GOT3 (cell line): ENCODE measurements around the gene ZIC4.

Experiments
- DNase-seq: peaks from one replicate; lab custom pipeline; 2025; ENCODE audit warnings: mixed read lengths; lab: John Stamatoyannopoulos, UW

The ZIC4 gene

GRCh38 chr3:147370349-147370748, 36.0 kb downstream of the ZIC4 start:
- DNase-seq, result no peak

GRCh38 chr3:147369661-147370123, 36.7 kb downstream of the ZIC4 start:
- no peak for DNase-seq

- DNase-seq, result no peak
These were observed 37.1 kb downstream of the ZIC4 start for GRCh38 chr3:147369231-147369630.

GRCh38 chr3:147368561-147369221, 37.7 kb downstream of the ZIC4 start:
- DNase-seq, result no peak

GRCh38 chr3:147368151-147368550, 38.2 kb downstream of the ZIC4 start:
- no peak for DNase-seq

- DNase-seq, result no peak
These were observed 38.7 kb downstream of the ZIC4 start for GRCh38 chr3:147367676-147368075.

GRCh38 chr3:147365196-147366115, 40.9 kb downstream of the ZIC4 start:
- no peak for DNase-seq

- no peak for DNase-seq
These were observed 41.6 kb downstream of the ZIC4 start for GRCh38 chr3:147364771-147365170.

- DNase-seq, result no peak
These were observed 44.6 kb downstream of the ZIC4 start for GRCh38 chr3:147361454-147362420.

- DNase-seq, result no peak
These were observed 45.5 kb downstream of the ZIC4 start for GRCh38 chr3:147360646-147361453.

- DNase-seq, result no peak
These were observed 46.3 kb downstream of the ZIC4 start for GRCh38 chr3:147360051-147360439.

- DNase-seq, result no peak
These were observed 46.9 kb downstream of the ZIC4 start for GRCh38 chr3:147359177-147360050.

- DNase-seq, result no peak
These were observed 48.0 kb downstream of the ZIC4 start for GRCh38 chr3:147358144-147358992.

- DNase-seq, result no peak
These were observed 49.1 kb downstream of the ZIC4 start for GRCh38 chr3:147356909-147357900.

GRCh38 chr3:147356145-147356908, 50.0 kb downstream of the ZIC4 start:
- DNase-seq, result no peak

- DNase-seq, result no peak
These were observed 50.6 kb downstream of the ZIC4 start for GRCh38 chr3:147355753-147356090.

GRCh38 chr3:147355084-147355752, 51.1 kb downstream of the ZIC4 start:
- no peak for DNase-seq
